HG03066 (cell line): ENCODE results near the gene COCH.
"Not testable (repeated sequence)": the region's sequence is repeated elsewhere in the genome, so short reads cannot be mapped to it uniquely, and the experiment has no call there.

ENCODE experiments used
- ATAC-seq: cut with Tn5 transposase; IDR thresholded peaks from one replicate; pipeline ENCODE4 v1.9.1; 2021; ENCODE audit warnings: low read depth; ENCODE audit not compliant: unreplicated experiment

COCH gene

GRCh38 chr14:30921305-30921704 lies 46.9 kb downstream of the COCH start:
- ATAC-seq, result no peak

- ATAC-seq, result no peak
Observed at GRCh38 chr14:30921788-30922187, 47.4 kb downstream of the COCH start.

- ATAC-seq, result no peak
Observed at GRCh38 chr14:30925254-30925653, 50.9 kb downstream of the COCH start.

- ATAC-seq, result no peak
Observed at GRCh38 chr14:30928462-30928861, 54.1 kb downstream of the COCH start.

- ATAC-seq, result not testable (repeated sequence)
Observed at GRCh38 chr14:30933937-30934336, 59.6 kb downstream of the COCH start.

GRCh38 chr14:30935445-30935844 lies 61.1 kb downstream of the COCH start:
- ATAC-seq, result no peak

- no peak for ATAC-seq
Observed at GRCh38 chr14:30938617-30939016, 64.3 kb downstream of the COCH start.
